ENCODE results near the gene IFT122. TPM values are rescaled to one million over a fixed set of nuclear protein-coding genes. Genes with fewer than 3 reads are reported as not detected.

The IFT122 gene
- total and polyA plus RNA-seq, 2 donors (not counting 3 experiments of a cell fraction or from before 2014, with no cell fraction given), result 38.4 to 41.7 TPM

DNA sequence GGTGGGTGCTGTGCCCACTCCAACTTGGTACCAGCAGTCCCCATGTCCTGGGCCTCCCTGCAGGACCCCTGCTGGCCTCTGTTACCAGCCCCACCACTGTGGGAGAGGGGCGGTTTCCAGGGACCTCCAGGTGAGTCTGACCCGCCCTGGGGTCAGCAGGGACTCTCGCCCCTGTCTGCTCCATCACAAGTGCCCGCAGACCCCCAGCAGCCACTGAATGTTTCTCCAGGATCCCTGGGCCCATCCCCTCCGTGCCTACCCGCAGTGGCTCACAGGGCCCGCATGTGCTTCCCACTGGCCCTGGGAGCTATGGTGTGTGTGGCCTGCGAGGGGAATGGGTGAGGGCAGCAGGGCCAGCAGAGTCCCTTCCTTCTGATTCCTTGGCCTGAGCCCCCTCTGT, 78.6 kb downstream of the IFT122 start:
- H3K4me3 ChIP-seq (replicated peaks in 1 of 3; ENCODE audit: insufficient read depth in 1 of 3, low read depth in 1 of 3, low read length in 3 of 3), result no peak overlapping the region
- H3K4me2 ChIP-seq (ENCODE audit: insufficient read depth, low read length), result no peak overlapping the region
- intact Hi-C loops (cut with micrococcal nuclease), result no loop called here
- H3K27me3 ChIP-seq (ENCODE audit: control insufficient read depth in 2 of 2, insufficient read depth in 2 of 2, low read length in 2 of 2), result no peaks in the 10 kb centered on the region
- H3K9me1 ChIP-seq (replicated peaks; ENCODE audit: control insufficient read depth, extremely low read depth, insufficient read depth, low read length), result no peaks in the 10 kb centered on the region
- no peaks in the 10 kb centered on the region for H3K4me1 ChIP-seq (ENCODE audit: control insufficient read depth, extremely low read depth, insufficient read depth, low read length)
- DNase-seq (ENCODE audit: low read depth, low spot score), result no peak
- peaks cover 0 to 10% of the 10 kb centered on the region in 2 experiments for H3K36me3 ChIP-seq (ENCODE audit: control insufficient read depth in 2 of 2, extremely low read depth in 1 of 2, insufficient read depth in 2 of 2, low read length in 2 of 2)
- no peak overlapping the region for H3K9ac ChIP-seq (replicated peaks; ENCODE audit: extremely low read depth, insufficient read depth, low read length)
- no TSS peak for BruUV-seq (replicated peaks)
- no peak overlapping the region for H2AFZ ChIP-seq (ENCODE audit: low read depth, low read length)
- no peak for TF ChIP-seq EZH2 (IDR thresholded peaks at IDR 0.05; ENCODE audit: borderline replicate concordance, low read depth, low read length, severe bottlenecking)
- no peak for TF ChIP-seq CTCF (IDR thresholded peaks at IDR 0.05; ENCODE audit: extremely low read depth in 1 of 2, insufficient read depth in 1 of 2, low read depth in 1 of 2, low read length in 2 of 2)
- no peak for TF ChIP-seq MYC (IDR thresholded peaks at IDR 0.05; ENCODE audit: low read depth, low read length)
- TF ChIP-seq JUN (IDR thresholded peaks at IDR 0.05; ENCODE audit: borderline replicate concordance, insufficient read depth, insufficient read length, low read depth), result no peak
- TF ChIP-seq POLR2AphosphoS5 (IDR thresholded peaks at IDR 0.05; ENCODE audit: insufficient read depth, low read depth, low read length), result no peak
- no peak for TF ChIP-seq FOS (IDR thresholded peaks at IDR 0.05; ENCODE audit: borderline replicate concordance, insufficient read depth, low read length)
- TF ChIP-seq GATA2 (IDR thresholded peaks at IDR 0.05; ENCODE audit: insufficient read depth, insufficient read length, low read depth, low read length), result no peak
- TF ChIP-seq MAX (IDR thresholded peaks at IDR 0.05; ENCODE audit: insufficient read depth, insufficient read length), result no peak
- TF ChIP-seq POLR2A (IDR thresholded peaks at IDR 0.05; ENCODE audit: low read depth, low read length), result no peak
- ChIA-PET POLR2A (no interaction called here), CTCF (interaction anchor here (1.4 kb wide), 1 partner anchor 16 kb away, joined by 6 read pairs; no protein-coding TSS in a partner anchor)
- dilution Hi-C loops (cut with MboI; ENCODE audit: extremely low pct_ligation_motif_present, low sequenced_read_pairs), result no loop called here
- H3K9me3 ChIP-seq (replicated peaks; ENCODE audit: control insufficient read depth, insufficient read depth, low read length), result no peaks in the 10 kb centered on the region
- no peak for FAIRE-seq
- H4K20me1 ChIP-seq (replicated peaks; ENCODE audit: control insufficient read depth, extremely low read depth, insufficient read depth, low read length), result no peaks in the 10 kb centered on the region
- no peaks in the 10 kb centered on the region for H3K79me2 ChIP-seq (ENCODE audit: control insufficient read depth, insufficient read depth, low read length)
- H3K27ac ChIP-seq (ENCODE audit: insufficient read depth, low read depth, low read length), result no peak overlapping the region

Measured in endothelial cell of umbilical vein (primary cell).